Subcutaneous adipose tissue (tissue), 4 donors: ENCODE results near the gene PPP2R2C. TPM values are rescaled to one million over a fixed set of nuclear protein-coding genes. Genes with fewer than 3 reads are reported as not detected.

Experiments used
- CTCF ChIP-seq: fragments of 450-650 bp; IDR thresholded peaks from one replicate; pipeline ENCODE4 v1.5.1; 2016; ENCODE audit warnings: low read depth, mild to moderate bottlenecking, control low read depth, antibody characterized with exemption, moderate library complexity
- total RNA-seq, 4 donors: library from RNA; depleted of rRNA; stranded (reverse); fragments of >200 nt; gene quantifications; one replicate each; pipeline ENCODE4 v1.1.0, GENCODE V29; 2016

Gene PPP2R2C
- total RNA-seq, 4 donors from 2014 or later = 0.17 to 2.0 (median 0.49) TPM; not detected in 1

- TF ChIP-seq CTCF = no peak
These were observed 417 bp downstream of the PPP2R2C start for GRCh38 chr4:6472008-6472386.

GRCh38 chr4:6471307-6472007 lies 957 bp downstream of the PPP2R2C start:
- TF ChIP-seq CTCF = no peak

- no peak for TF ChIP-seq CTCF
These were observed 1.7 kb downstream of the PPP2R2C start for GRCh38 chr4:6470502-6471306.

- no peak for TF ChIP-seq CTCF
These were observed 2.4 kb downstream of the PPP2R2C start for GRCh38 chr4:6469898-6470501.

- no peak for TF ChIP-seq CTCF
These were observed 3.3 kb downstream of the PPP2R2C start for GRCh38 chr4:6469144-6469543.

- TF ChIP-seq CTCF = no peak
These were observed 4.0 kb downstream of the PPP2R2C start for GRCh38 chr4:6468376-6468775.

- TF ChIP-seq CTCF = no peak
These were observed 4.8 kb downstream of the PPP2R2C start for GRCh38 chr4:6467600-6467999.
